K562 (cell line): ENCODE measurements around the gene PRPSAP1. TPM values are rescaled to one million over a fixed set of nuclear protein-coding genes. Genes with fewer than 3 reads are reported as not detected.

ENCODE experiments used
- ATAC-seq: fragments of 200-7000 bp; cut with Tn5 transposase; 3 replicates; pipeline ENCODE4 v1.9.1; 2020; ENCODE audit warnings: moderate library complexity
- BruUV-seq: library from RNA; stranded (reverse); fragments of 400-500 nt; replicated peaks from 2 replicates; lab custom pipeline; 2021; lab: Mats Ljungman, UMichigan
- CTCF ChIA-PET: fragments of 300-600 bp; formaldehyde crosslinking; extraction: SDS; loops from one replicate; lab custom pipeline; 2021; ENCODE audit warnings: low intra/inter-chr PET ratio; lab: Yijun Ruan, JAX
- POLR2A ChIA-PET: fragments of 300-600, 350-650 bp; sonication (Branson Sonifier 250); formaldehyde crosslinking; extraction: SDS; loops from one replicate; lab custom pipeline; 2021; ENCODE audit warnings: antibody characterized with exemption, inconsistent platforms; lab: Yijun Ruan, JAX
- DNase-seq, 4 experiments: peaks; one replicate each; pipeline versions ENCODE4 v3.0.0 to v3.0.0-alpha.2; 2011 to 2018; ENCODE audit warnings: low spot score in 3 of 4, mixed read lengths in 3 of 4; ENCODE audit errors: extremely low read depth in 1 of 4
- FAIRE-seq: peaks from 2 replicates; lab custom pipeline; 2011; peaks lifted over from hg19 to GRCh38; lab: Jason Lieb, UNC
- H2AFZ ChIP-seq: 2 replicates; pipeline ENCODE4 v1.6.0; 2011; ENCODE audit warnings: low read depth, low read length, control low read depth, inconsistent platforms
- H3K27ac ChIP-seq: fragments of 200-600 bp; 3 replicates; pipeline ENCODE4 v1.8.0; 2011; ENCODE audit warnings: low read depth, mild to moderate bottlenecking, control low read depth, inconsistent platforms, low read length, moderate library complexity, mixed read lengths; ENCODE audit errors: extremely low read depth
- H3K27me3 ChIP-seq, 2 experiments: fragments of 300-600 bp in 1 of 2; 2 replicates in 1 of 2; 3 replicates in 1 of 2; pipeline versions ENCODE4 v1.6.0 to v1.8.0; 2011; ENCODE audit warnings: inconsistent platforms in 2 of 2, low read length in 2 of 2, mild to moderate bottlenecking in 1 of 2, mixed read lengths in 1 of 2, moderate library complexity in 1 of 2; ENCODE audit not compliant: control insufficient read depth in 2 of 2, insufficient read depth in 2 of 2
- H3K36me3 ChIP-seq: fragments of 300-600 bp; 3 replicates; pipeline ENCODE4 v1.8.0; 2011; ENCODE audit warnings: mild to moderate bottlenecking, low read length, inconsistent platforms; ENCODE audit not compliant: control insufficient read depth, insufficient read depth
- H3K4me1 ChIP-seq, 2 experiments: fragments of 200-600 bp in 1 of 2; replicated peaks in 1 of 2; 2 replicates in 1 of 2; 3 replicates in 1 of 2; pipeline versions ENCODE4 v1.5.1 to v1.8.0; 2011; ENCODE audit warnings: inconsistent platforms in 2 of 2, low read length in 2 of 2, mild to moderate bottlenecking in 1 of 2, mixed read lengths in 1 of 2, moderate library complexity in 1 of 2; ENCODE audit not compliant: control insufficient read depth in 2 of 2, insufficient read depth in 2 of 2
- H3K4me2 ChIP-seq: 2 replicates; pipeline ENCODE4 v1.6.1; 2011; ENCODE audit warnings: low read length, control low read depth, inconsistent platforms, mixed read lengths; ENCODE audit not compliant: insufficient read depth
- H3K4me3 ChIP-seq: fragments of 200-600 bp; sonication (generic), shearing (Covaris generic); 2 replicates; pipeline ENCODE4 v1.5.1; 2016; ENCODE audit warnings: control low read depth, inconsistent platforms
- H3K79me2 ChIP-seq: fragments of 200-600 bp; 3 replicates; pipeline ENCODE4 v1.8.0; 2011; ENCODE audit warnings: low read length, inconsistent platforms; ENCODE audit not compliant: control insufficient read depth, insufficient read depth
- H3K9ac ChIP-seq, 2 experiments: 2 replicates each; pipeline versions ENCODE4 v1.6.0 to v1.6.1; 2011; ENCODE audit warnings: low read depth in 2 of 2, low read length in 2 of 2, control low read depth in 1 of 2, inconsistent platforms in 1 of 2, mild to moderate bottlenecking in 1 of 2, mixed read lengths in 1 of 2; ENCODE audit not compliant: insufficient read depth in 1 of 2
- H3K9me1 ChIP-seq: one replicate; pipeline ENCODE4 v1.6.0; 2011; ENCODE audit warnings: inconsistent platforms, mild to moderate bottlenecking, low read length, moderate library complexity; ENCODE audit not compliant: control insufficient read depth, insufficient read depth
- H3K9me3 ChIP-seq: replicated peaks from 2 replicates; pipeline ENCODE4 v1.5.1; 2011; ENCODE audit warnings: low read depth, low read length, inconsistent platforms; ENCODE audit not compliant: control insufficient read depth, insufficient read depth
- H4K20me1 ChIP-seq: replicated peaks from 2 replicates; pipeline ENCODE4 v1.6.1; 2011; ENCODE audit warnings: low read length, inconsistent platforms, mixed read lengths; ENCODE audit not compliant: control insufficient read depth, insufficient read depth
- CXXC5 ChIP-seq: fragments of 250-450 bp; sonication (Bioruptor Pico); IDR thresholded peaks from 2 replicates; pipeline ENCODE4 v1.8.0; 2022; ENCODE audit warnings: inconsistent platforms, mild to moderate bottlenecking, moderate library complexity
- ELK3 ChIP-seq: fragments of 450-650 bp; formaldehyde crosslinking; IDR thresholded peaks from 2 replicates; pipeline ENCODE4 v1.4.0; 2020; ENCODE audit warnings: mild to moderate bottlenecking
- FOXM1 ChIP-seq, 2 experiments: fragments of 450-650 bp in 1 of 2; sonication (generic) in 1 of 2; formaldehyde crosslinking in 1 of 2; IDR thresholded peaks; 2 replicates each; pipeline versions ENCODE4 v1.6.1 to v1.9.0; 2017 to 2022; ENCODE audit warnings: low read depth in 2 of 2, mild to moderate bottlenecking in 2 of 2, missing genetic modification reagents in 1 of 2, moderate library complexity in 1 of 2
- HIVEP1 ChIP-seq: fragments of 250-450 bp; sonication (Bioruptor Pico); IDR thresholded peaks from 2 replicates; pipeline ENCODE4 v1.4.0; 2020; ENCODE audit warnings: mild to moderate bottlenecking
- MEF2D ChIP-seq: conservative IDR thresholded peaks from 2 replicates; pipeline ENCODE4 v1.6.1; 2016; ENCODE audit warnings: low read depth, missing genetic modification characterization, missing compliant biosample characterization
- MTA1 ChIP-seq: fragments of 450-650 bp; IDR thresholded peaks from 2 replicates; pipeline ENCODE4 v1.6.1; 2017; ENCODE audit warnings: borderline replicate concordance
- NRF1 ChIP-seq, 2 experiments: fragments of 450-650 bp; IDR thresholded peaks in 1 of 2; conservative IDR thresholded peaks in 1 of 2; 2 replicates each; pipeline ENCODE4 v1.6.1; 2014; ENCODE audit warnings: mild to moderate bottlenecking in 2 of 2
- PKNOX1 ChIP-seq: fragments of 450-650 bp; IDR thresholded peaks from 2 replicates; pipeline ENCODE4 v1.6.1; 2016
- XRCC4 ChIP-seq: IDR thresholded peaks from one replicate; pipeline ENCODE4 v1.6.1; 2011; ENCODE audit not compliant: insufficient read depth, insufficient read length; ENCODE audit errors: extremely low read depth
- ZNF431 ChIP-seq: sonication (generic); formaldehyde crosslinking; IDR thresholded peaks from 2 replicates; pipeline ENCODE4 v1.8.0; 2022; ENCODE audit warnings: mild to moderate bottlenecking, missing genetic modification reagents
- ZNF512 ChIP-seq: IDR thresholded peaks from 2 replicates; pipeline ENCODE4 v1.6.1; 2016; ENCODE audit warnings: missing genetic modification characterization, missing compliant biosample characterization
- ZNF584 ChIP-seq: fragments of 200-800 bp; sonication (Bioruptor generic); IDR thresholded peaks from 2 replicates; pipeline ENCODE4 v1.6.1; 2016; ENCODE audit warnings: low read depth, mild to moderate bottlenecking, missing genetic modification characterization, missing compliant biosample characterization
- ZNF644 ChIP-seq: fragments of 200-800 bp; sonication (Bioruptor generic); IDR thresholded peaks from 2 replicates; pipeline ENCODE4 v1.6.1; 2016; ENCODE audit warnings: low read depth, missing genetic modification characterization, missing compliant biosample characterization
- WGBS: fragments of 100-300 bp; shearing (Covaris generic); methylation state at CpG from one replicate; pipeline ENCODE4 v1.1.6; 2016; ENCODE audit warnings: low coverage, mixed read lengths; ENCODE audit not compliant: insufficient coverage; ENCODE audit errors: missing lambda C conversion rate; 5-methylcytosine and 5-hydroxymethylcytosine counted together
- in situ Hi-C: fragments of 300-500 bp; cut with MboI; formaldehyde crosslinking; loops from 4 replicates; pipeline ENCODE4 v1.15.0; 2018; ENCODE audit warnings: inconsistent platforms, mixed read lengths
- intact Hi-C: fragments of 100-400 bp; cut with micrococcal nuclease; formaldehyde crosslinking; loops from 2 replicates; pipeline ENCODE4 v1.14.2; 2022
- polyA plus RNA-seq, 8 experiments: library from polyadenylated mRNA; depleted of rRNA in 4 of 8; stranded (reverse) in 5 of 8; unstranded in 3 of 8; fragments of >200 nt; fragmentation: Nextera tagmentation in 2 of 8; fragmentation: Illumina TruSeq in 1 of 8; extraction: Ambion mirVana in 2 of 8; extraction: Trizol in 1 of 8; gene quantifications; 2 replicates each; pipeline versions ENCODE4 v1.2.1 to v1.2.3, GENCODE V29; 2011 to 2014; ENCODE audit warnings: inconsistent platforms in 1 of 8, missing spikeins in 1 of 8
- total RNA-seq, 7 experiments: library from RNA; depleted of rRNA in 6 of 7; stranded (reverse); fragments of >200 nt in 6 of 7; fragmentation: Illumina TruSeq in 2 of 7; extraction: Trizol in 2 of 7; gene quantifications; 2 replicates each; pipeline versions ENCODE4 v1.2.1 to v1.2.3, GENCODE V29; 2011 to 2021; ENCODE audit warnings: low replicate concordance in 1 of 7

The PRPSAP1 gene
- total and polyA plus RNA-seq, 9 of the 15 experiments (the other 6 are each of a cell fraction or from before 2014, with no cell fraction given), result 21.9 to 77.1 (median 40.8) TPM

GRCh38 chr17:76345377-76345974, 8.2 kb downstream of the PRPSAP1 start:
- peak; percentile 62 for FAIRE-seq
- intact Hi-C loops, result no loop called here
- ATAC-seq, result peak; percentile 93
- in situ Hi-C loops, result no loop called here
- Histone ChIP-seq H3K4me1 (peaks cover 7 to 12% of the 10 kb centered on the region in 2 experiments; a peak in 4 of 5 replicates), H3K9me3 (no peaks in the 10 kb centered on the region; the same call in 1 of the 2 replicates), H3K4me2 (no peak overlapping the region), H2AFZ (no peak overlapping the region), H3K36me3 (peaks cover 53% of the 10 kb centered on the region), H3K79me2 (peaks cover 3% of the 10 kb centered on the region; the same call in 2 of the 3 replicates), H3K4me3 (no peak overlapping the region), H3K9ac (peak overlapping the region; percentile 19 to 84; a peak in 3 of 4 replicates), H3K27me3 (no peaks in the 10 kb centered on the region), H3K27ac (peak overlapping the region; percentile 50; the same call in 1 of the 3 replicates), H4K20me1 (no peaks in the 10 kb centered on the region), H3K9me1 (no peaks in the 10 kb centered on the region)
- WGBS, result 38% methylated on average over 14 of the region's 14 CpGs
- BruUV-seq, result no TSS peak
- ChIA-PET CTCF (no interaction called here), POLR2A (interaction anchor here (1.0 to 1.5 kb wide), 3 partner anchors 8 to 45 kb away, joined by 3 to 7 read pairs (median 4); partner anchors contain the start of gene PRPSAP1)
- peak in 1 of 4 experiments; percentile 49 for DNase-seq
- TF ChIP-seq ELK3 (CRISPR knock-in tag), result no peak
- peak in 1 of 2 experiments; percentile 33; a peak in 1 of 4 replicates for TF ChIP-seq NRF1 (conservative IDR thresholded peaks at IDR 0.05 in 1 of 2, IDR thresholded peaks at IDR 0.05 in 1 of 2)
- TF ChIP-seq ZNF512 (tag), result no peak
- TF ChIP-seq ZNF584, result peak; percentile 63; the same call in 1 of the 2 replicates
- TF ChIP-seq ZNF431, result no peak
- no peak for TF ChIP-seq XRCC4
- TF ChIP-seq MTA1, result peak; percentile 64; the same call in 1 of the 2 replicates
- TF ChIP-seq PKNOX1, result peak; percentile 58
- peak; percentile 60; the same call in 1 of the 2 replicates for TF ChIP-seq MEF2D (tag)
- no peak for TF ChIP-seq FOXM1 (IDR thresholded peaks at IDR 0.05; ENCODE audit: low read depth)
- no peak for TF ChIP-seq FOXM1 (CRISPR knock-in tag; IDR thresholded peaks at IDR 0.05; ENCODE audit: low read depth)
- peak; percentile 52 for TF ChIP-seq CXXC5 (CRISPR knock-in tag)
- no peak for TF ChIP-seq HIVEP1 (CRISPR knock-in tag)
- 0 out of 2 replicates have a peak, but pooled peaks have one; percentile 21 for TF ChIP-seq ZNF644 (tag)
